ENCODE data around the gene NAGK.
"Not testable (repeated sequence)": the region's sequence is repeated elsewhere in the genome, so short reads cannot be mapped to it uniquely, and the experiment has no call there.

- TF ChIP-seq CTCF (conservative IDR thresholded peaks at IDR 0.05; ENCODE audit: low read length); EZH2phosphoT487 (IDR thresholded peaks at IDR 0.05; ENCODE audit: borderline replicate concordance, low read depth, low read length): not testable (repeated sequence)
Measured at GRCh38 chr2:71036296-71036695, 32.2 kb upstream of the NAGK start.

Measured in OCI-LY7 (cell line).